SK-N-SH (cell line): ENCODE results near the gene ADGRG3. TPM values are rescaled to one million over a fixed set of nuclear protein-coding genes. Genes with fewer than 3 reads are reported as not detected.

Source experiments
- CTCF ChIA-PET: fragments of 300-600, 350-600 bp; formaldehyde crosslinking; extraction: SDS; loops from one replicate; lab custom pipeline; 2021; lab: Yijun Ruan, JAX
- POLR2A ChIA-PET: fragments of 350-600 bp; sonication (Branson Sonifier 250); formaldehyde crosslinking; extraction: SDS; loops from one replicate; lab custom pipeline; 2020; ENCODE audit warnings: antibody characterized with exemption, inconsistent platforms; lab: Yijun Ruan, JAX
- DNase-seq: peaks from one replicate; pipeline ENCODE4 v3.0.0; 2012
- H2AFZ ChIP-seq: fragments of 200-600 bp; sonication (generic); 2 replicates; pipeline ENCODE4 v1.8.1; 2016; ENCODE audit warnings: antibody characterized with exemption, mild to moderate bottlenecking, low read depth
- H3F3A ChIP-seq: fragments of 200-600 bp; sonication (generic); replicated peaks from 2 replicates; pipeline ENCODE3; 2016; ENCODE audit warnings: antibody characterized with exemption, mild to moderate bottlenecking; ENCODE audit not compliant: insufficient read depth
- H3K27ac ChIP-seq, 2 experiments: fragments of 200-500 bp in 1 of 2; fragments of 200-600 bp in 1 of 2; sonication (Bioruptor generic) in 1 of 2; sonication (generic), shearing (Covaris generic) in 1 of 2; 2 replicates each; pipeline versions ENCODE4 v1.5.1 to v1.6.1; 2014 to 2016; ENCODE audit warnings: low read depth in 2 of 2, inconsistent platforms in 1 of 2, low read length in 1 of 2, mild to moderate bottlenecking in 1 of 2, mixed read lengths in 1 of 2
- H3K27me3 ChIP-seq: fragments of 200-600 bp; sonication (generic), shearing (Covaris generic); 2 replicates; pipeline ENCODE4 v1.6.1; 2016; ENCODE audit warnings: mixed run types; ENCODE audit not compliant: insufficient read depth
- H3K36me3 ChIP-seq, 2 experiments: fragments of 200-500 bp in 1 of 2; fragments of 200-600 bp in 1 of 2; sonication (Bioruptor generic) in 1 of 2; sonication (generic) in 1 of 2; replicated peaks in 1 of 2; 2 replicates each; pipeline versions ENCODE3 to v1.5.1; 2014 to 2016; ENCODE audit warnings: low read length in 1 of 2, mild to moderate bottlenecking in 1 of 2; ENCODE audit not compliant: insufficient read depth in 2 of 2, control insufficient read depth in 1 of 2
- H3K4me1 ChIP-seq, 2 experiments: fragments of 200-500 bp in 1 of 2; fragments of 200-600 bp in 1 of 2; sonication (Bioruptor generic) in 1 of 2; sonication (generic), shearing (Covaris generic) in 1 of 2; 2 replicates each; pipeline versions ENCODE4 v1.5.1 to v1.6.1; 2014 to 2016; ENCODE audit warnings: low read depth in 1 of 2, low read length in 1 of 2, mixed run types in 1 of 2; ENCODE audit not compliant: insufficient read depth in 2 of 2, control insufficient read depth in 1 of 2
- H3K4me2 ChIP-seq: fragments of 200-600 bp; sonication (generic), shearing (Covaris generic); 2 replicates; pipeline ENCODE4 v1.6.1; 2017; ENCODE audit warnings: mixed run types
- H3K4me3 ChIP-seq, 2 experiments: fragments of 200-500 bp in 1 of 2; fragments of 200-600 bp in 1 of 2; sonication (Bioruptor generic) in 1 of 2; sonication (generic), shearing (Covaris generic) in 1 of 2; 2 replicates each; pipeline versions ENCODE4 v1.5.1 to v1.8.1; 2014 to 2016; ENCODE audit warnings: low read depth in 2 of 2, inconsistent platforms in 1 of 2, low read length in 1 of 2, mild to moderate bottlenecking in 1 of 2, mixed read lengths in 1 of 2, moderate library complexity in 1 of 2
- H3K79me2 ChIP-seq: fragments of 200-600 bp; sonication (generic); 2 replicates; pipeline ENCODE4 v1.8.1; 2017; ENCODE audit warnings: mild to moderate bottlenecking; ENCODE audit not compliant: insufficient read depth
- H3K9ac ChIP-seq: fragments of 200-600 bp; sonication (generic); 2 replicates; pipeline ENCODE4 v1.6.1; 2017; ENCODE audit warnings: mixed run types
- H3K9me2 ChIP-seq: fragments of 200-600 bp; sonication (generic); 2 replicates; pipeline ENCODE4 v1.6.1; 2017; ENCODE audit warnings: mixed run types
- H3K9me3 ChIP-seq: fragments of 200-600 bp; sonication (generic); 2 replicates; pipeline ENCODE4 v1.6.1; 2017; ENCODE audit warnings: mixed run types, mild to moderate bottlenecking, moderate library complexity
- H4K20me1 ChIP-seq: fragments of 200-600 bp; sonication (generic); 2 replicates; pipeline ENCODE4 v1.6.1; 2017; ENCODE audit warnings: mild to moderate bottlenecking, mixed run types; ENCODE audit not compliant: insufficient read depth
- EP300 ChIP-seq, 2 experiments: IDR thresholded peaks; 2 replicates each; pipeline versions ENCODE4 v1.4.0 to v1.6.1; 2012; ENCODE audit warnings: borderline replicate concordance in 1 of 2, low read depth in 1 of 2, low read length in 1 of 2
- FOXJ3 ChIP-seq: sonication (generic); formaldehyde crosslinking; IDR thresholded peaks from 2 replicates; pipeline ENCODE4 v1.5.1; 2020; ENCODE audit warnings: mild to moderate bottlenecking, missing genetic modification reagents
- FOXM1 ChIP-seq: IDR thresholded peaks from 2 replicates; pipeline ENCODE4 v1.4.0; 2012; ENCODE audit warnings: low read depth, mild to moderate bottlenecking
- MXI1 ChIP-seq: IDR thresholded peaks from 2 replicates; pipeline ENCODE4 v1.6.1; 2012; ENCODE audit warnings: mild to moderate bottlenecking, low read depth, low read length, improper control_type of control experiment
- RFX5 ChIP-seq: IDR thresholded peaks from 2 replicates; pipeline ENCODE4 v1.6.1; 2012; ENCODE audit warnings: mild to moderate bottlenecking, improper control_type of control experiment, low read length
- RXRA ChIP-seq: IDR thresholded peaks from 2 replicates; pipeline ENCODE4 v1.4.0; 2012; ENCODE audit warnings: low read depth, mild to moderate bottlenecking, borderline replicate concordance
- TAF1 ChIP-seq: IDR thresholded peaks from 2 replicates; pipeline ENCODE4 v1.6.1; 2012; ENCODE audit warnings: low read depth, mild to moderate bottlenecking, low read length, moderate library complexity, borderline replicate concordance
- USF1 ChIP-seq: IDR thresholded peaks from 2 replicates; pipeline ENCODE4 v1.4.0; 2012; ENCODE audit warnings: low read depth, borderline replicate concordance
- WGBS: methylation state at CpG from one replicate; pipeline ENCODE4 v1.1.6; 2017; ENCODE audit warnings: low lambda C conversion rate; 5-methylcytosine and 5-hydroxymethylcytosine counted together
- polyA plus RNA-seq, 3 experiments: library from polyadenylated mRNA; depleted of rRNA; stranded (reverse); fragments of >200 nt; gene quantifications; 2 replicates each; pipeline ENCODE4 v1.2.3, GENCODE V29; 2012
- TF ChIP-seq, protein P1 (sequence below): IDR thresholded peaks from 2 replicates; pipeline ENCODE4 v1.4.0; 2012; ENCODE audit warnings: low read depth

The ADGRG3 gene
- polyA plus RNA-seq, 1 of the 3 experiments (the other 2 are of a cell fraction), result not detected

DNA sequence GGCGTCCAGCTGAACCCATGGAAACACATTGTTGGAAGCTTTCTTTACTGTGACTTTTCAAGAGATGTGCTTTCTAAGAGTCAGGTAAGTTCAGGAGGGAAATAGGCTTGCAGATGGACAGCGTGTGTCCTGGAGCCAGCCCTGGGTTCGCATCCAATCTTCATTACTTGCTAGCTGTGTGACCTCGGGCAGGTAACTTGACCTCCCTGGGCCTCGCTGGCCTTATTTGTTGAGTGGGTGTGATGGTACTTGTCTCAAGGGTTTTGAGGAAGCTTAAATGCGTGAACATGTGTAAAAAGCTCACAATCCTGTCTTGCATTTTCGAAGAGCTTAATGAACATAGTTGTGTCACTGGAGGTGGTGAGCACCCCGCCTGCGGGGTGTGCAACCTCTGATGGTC is 27.9 kb upstream of the ADGRG3 start:
- H3K9me3 ChIP-seq, result no peaks in the 10 kb centered on the region
- H3K79me2 ChIP-seq, result no peaks in the 10 kb centered on the region
- no peak overlapping the region for H3K27ac ChIP-seq
- H3K9me2 ChIP-seq, result no peaks in the 10 kb centered on the region
- TF ChIP-seq MXI1 (no peak), USF1 (no peak), RFX5 (no peak), RXRA (no peak), FOXJ3 (CRISPR knock-in tag) (no peak), EP300 (IDR thresholded peaks at IDR 0.05; ENCODE audit: borderline replicate concordance in 1 of 2, low read depth in 1 of 2, low read length in 1 of 2) (no peak), FOXM1 (no peak), TAF1 (no peak)
- TF ChIP-seq, protein P1, sequence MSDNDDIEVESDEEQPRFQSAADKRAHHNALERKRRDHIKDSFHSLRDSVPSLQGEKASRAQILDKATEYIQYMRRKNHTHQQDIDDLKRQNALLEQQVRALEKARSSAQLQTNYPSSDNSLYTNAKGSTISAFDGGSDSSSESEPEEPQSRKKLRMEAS, result no peak
- no peaks in the 10 kb centered on the region for H4K20me1 ChIP-seq
- no peak overlapping the region for H3K4me2 ChIP-seq
- no peak overlapping the region for H3K4me3 ChIP-seq
- H3K36me3 ChIP-seq, result no peaks in the 10 kb centered on the region
- no peak overlapping the region for H2AFZ ChIP-seq
- peaks cover 4% of the 10 kb centered on the region for H3F3A ChIP-seq
- CTCF ChIA-PET, result interaction anchor here (1.1 to 8.5 kb wide), 6 partner anchors 7 to 64 kb away, joined by 3 to 101 read pairs (median 8); no protein-coding TSS in a partner anchor
- DNase-seq, result no peak
- no peaks in the 10 kb centered on the region for H3K27me3 ChIP-seq
- 98% methylated on average over 9 of the region's 9 CpGs for WGBS
- POLR2A ChIA-PET, result interaction anchor here (0.6 kb wide), 1 partner anchor 91 kb away, joined by 4 read pairs; no protein-coding TSS in a partner anchor
- H3K4me1 ChIP-seq, result peaks cover 0 to 10% of the 10 kb centered on the region in 2 experiments; a peak in 1 of 4 replicates
- H3K9ac ChIP-seq, result no peak overlapping the region

- no peak for TF ChIP-seq RFX5
- WGBS, result 83% methylated on average over 8 of the region's 8 CpGs
- Histone ChIP-seq H3K9me3 (no peaks in the 10 kb centered on the region), H3K4me3 (no peak overlapping the region), H3K27ac (no peak overlapping the region), H3K9me2 (no peaks in the 10 kb centered on the region), H3K27me3 (no peaks in the 10 kb centered on the region), H3K4me1 (peaks cover under 1 to 10% of the 10 kb centered on the region in 2 experiments; a peak in 1 of 4 replicates), H3F3A (peaks cover 4% of the 10 kb centered on the region), H3K36me3 (no peaks in the 10 kb centered on the region), H4K20me1 (no peaks in the 10 kb centered on the region), H3K9ac (no peak overlapping the region), H2AFZ (no peak overlapping the region), H3K79me2 (no peaks in the 10 kb centered on the region), H3K4me2 (no peak overlapping the region)
- ChIA-PET CTCF (interaction anchor here (1.1 to 8.5 kb wide), 6 partner anchors 7 to 64 kb away, joined by 3 to 101 read pairs (median 8); no protein-coding TSS in a partner anchor), POLR2A (no interaction called here)
- DNase-seq, result no peak
Measured at GRCh38 chr16:57640612-57641011, 27.5 kb upstream of the ADGRG3 start.
